SK-N-SH treated with all-trans-retinoic acid at 6 μM for 48 hours (cell line): Measurements from ENCODE around the gene ANK3.

Source experiments
- BACH2 ChIP-seq: fragments of 250-450 bp; sonication (Bioruptor Pico); IDR thresholded peaks from 2 replicates; pipeline ENCODE4 v1.9.0; 2021; ENCODE audit warnings: mild to moderate bottlenecking, borderline replicate concordance
- CSDC2 ChIP-seq: fragments of 250-450 bp; sonication (Bioruptor Pico); IDR thresholded peaks from 2 replicates; pipeline ENCODE4 v1.5.0; 2020; ENCODE audit warnings: mild to moderate bottlenecking, moderate library complexity
- ESRRG ChIP-seq: fragments of 250-450 bp; sonication (Bioruptor Pico); IDR thresholded peaks from 2 replicates; pipeline ENCODE4 v1.6.1; 2021; ENCODE audit warnings: mild to moderate bottlenecking
- RARB ChIP-seq: fragments of 250-450 bp; sonication (Bioruptor Pico); IDR thresholded peaks from 2 replicates; pipeline ENCODE4 v1.8.0; 2021; ENCODE audit warnings: mild to moderate bottlenecking, moderate library complexity
- ZFP30 ChIP-seq: fragments of 450-650 bp; formaldehyde crosslinking; IDR thresholded peaks from 2 replicates; pipeline ENCODE4 v1.5.0; 2022; ENCODE audit warnings: mild to moderate bottlenecking, moderate library complexity
- TF ChIP-seq, protein P1 (sequence below): fragments of 250-450 bp; sonication (Bioruptor Pico); IDR thresholded peaks from 2 replicates; pipeline ENCODE4 v1.8.0; 2020; ENCODE audit warnings: mild to moderate bottlenecking, moderate library complexity, borderline replicate concordance
- TF ChIP-seq, protein P2 (sequence below): fragments of 250-450 bp; sonication (Bioruptor Pico); IDR thresholded peaks from 2 replicates; pipeline ENCODE4 v1.5.1; 2020; ENCODE audit warnings: low read depth, mild to moderate bottlenecking, moderate library complexity

DNA sequence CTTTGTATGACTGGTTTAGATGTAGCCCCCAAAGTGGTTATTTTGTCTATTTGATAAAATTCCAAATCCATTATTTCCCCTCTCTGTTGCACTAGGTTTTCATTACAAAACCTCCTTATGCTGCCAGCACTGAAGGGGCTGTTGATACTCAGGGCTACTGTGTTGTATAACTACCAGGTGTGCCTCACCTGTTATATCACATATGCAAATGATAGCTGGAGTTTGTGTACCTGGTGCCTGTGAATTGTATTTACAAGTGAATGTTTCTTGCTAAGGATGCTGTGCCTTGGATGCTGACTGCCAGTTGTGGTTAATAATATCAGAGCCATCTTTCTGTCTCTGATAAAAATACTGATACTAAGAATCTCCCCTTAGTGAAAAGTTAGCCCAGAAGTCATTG is 398.6 kb downstream of the ANK3 start:
- no peak for TF ChIP-seq RARB (CRISPR knock-in tag)
- TF ChIP-seq, protein P1, sequence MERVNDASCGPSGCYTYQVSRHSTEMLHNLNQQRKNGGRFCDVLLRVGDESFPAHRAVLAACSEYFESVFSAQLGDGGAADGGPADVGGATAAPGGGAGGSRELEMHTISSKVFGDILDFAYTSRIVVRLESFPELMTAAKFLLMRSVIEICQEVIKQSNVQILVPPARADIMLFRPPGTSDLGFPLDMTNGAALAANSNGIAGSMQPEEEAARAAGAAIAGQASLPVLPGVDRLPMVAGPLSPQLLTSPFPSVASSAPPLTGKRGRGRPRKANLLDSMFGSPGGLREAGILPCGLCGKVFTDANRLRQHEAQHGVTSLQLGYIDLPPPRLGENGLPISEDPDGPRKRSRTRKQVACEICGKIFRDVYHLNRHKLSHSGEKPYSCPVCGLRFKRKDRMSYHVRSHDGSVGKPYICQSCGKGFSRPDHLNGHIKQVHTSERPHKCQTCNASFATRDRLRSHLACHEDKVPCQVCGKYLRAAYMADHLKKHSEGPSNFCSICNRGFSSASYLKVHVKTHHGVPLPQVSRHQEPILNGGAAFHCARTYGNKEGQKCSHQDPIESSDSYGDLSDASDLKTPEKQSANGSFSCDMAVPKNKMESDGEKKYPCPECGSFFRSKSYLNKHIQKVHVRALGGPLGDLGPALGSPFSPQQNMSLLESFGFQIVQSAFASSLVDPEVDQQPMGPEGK (CRISPR knock-in tag), result no peak
- TF ChIP-seq, protein P2, sequence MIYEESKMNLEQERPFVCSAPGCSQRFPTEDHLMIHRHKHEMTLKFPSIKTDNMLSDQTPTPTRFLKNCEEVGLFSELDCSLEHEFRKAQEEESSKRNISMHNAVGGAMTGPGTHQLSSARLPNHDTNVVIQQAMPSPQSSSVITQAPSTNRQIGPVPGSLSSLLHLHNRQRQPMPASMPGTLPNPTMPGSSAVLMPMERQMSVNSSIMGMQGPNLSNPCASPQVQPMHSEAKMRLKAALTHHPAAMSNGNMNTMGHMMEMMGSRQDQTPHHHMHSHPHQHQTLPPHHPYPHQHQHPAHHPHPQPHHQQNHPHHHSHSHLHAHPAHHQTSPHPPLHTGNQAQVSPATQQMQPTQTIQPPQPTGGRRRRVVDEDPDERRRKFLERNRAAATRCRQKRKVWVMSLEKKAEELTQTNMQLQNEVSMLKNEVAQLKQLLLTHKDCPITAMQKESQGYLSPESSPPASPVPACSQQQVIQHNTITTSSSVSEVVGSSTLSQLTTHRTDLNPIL (CRISPR knock-in tag), result no peak
- no peak for TF ChIP-seq ESRRG
- no peak for TF ChIP-seq ZFP30
- TF ChIP-seq BACH2 (CRISPR knock-in tag), result no peak
- no peak for TF ChIP-seq CSDC2 (CRISPR knock-in tag)
